Ovary (tissue), 3 donors: Measurements from ENCODE around the gene ABHD12B.

Source experiments
- CTCF ChIP-seq, 3 donors: fragments of 450-650 bp in 2 of 3; fragments of 200-600 bp in 1 of 3; IDR thresholded peaks; one replicate each; pipeline versions ENCODE4 v1.5.1 to v1.8.0; 2016 to 2022; ENCODE audit warnings: antibody characterized with exemption in 3 of 3, mild to moderate bottlenecking in 1 of 3
- EP300 ChIP-seq: sonication (generic); formaldehyde crosslinking; IDR thresholded peaks from one replicate; pipeline ENCODE4 v1.6.1; 2017; ENCODE audit warnings: antibody characterized with exemption
- POLR2A ChIP-seq: fragments of 450-650 bp; IDR thresholded peaks from one replicate; pipeline ENCODE4 v1.6.1; 2017; ENCODE audit warnings: antibody characterized with exemption, mild to moderate bottlenecking, moderate library complexity
- donor health status: DM: no; HTN: no; CAD: no.

- TF ChIP-seq CTCF (IDR thresholded peaks at IDR 0.05) (no peak), EP300 (no peak), POLR2A (no peak)
These were observed 11.3 kb downstream of the ABHD12B start for GRCh38 chr14:50882932-50883826.
